WERI-Rb-1 (cell line): ENCODE measurements around the gene FARP2.

Experiments
- DNase-seq: peaks from one replicate; pipeline ENCODE4 v3.0.0-alpha.2; 2020
- H3K27ac ChIP-seq: fragments of 250-450 bp; sonication (Bioruptor Pico); 2 replicates; pipeline ENCODE4 v1.5.1; 2020; ENCODE audit warnings: mild to moderate bottlenecking, moderate library complexity
- H3K27me3 ChIP-seq: fragments of 250-450 bp; sonication (Bioruptor Pico); 2 replicates; pipeline ENCODE4 v1.5.1; 2021; ENCODE audit warnings: mild to moderate bottlenecking, low read depth, moderate library complexity; ENCODE audit not compliant: insufficient read depth, severe bottlenecking
- H3K36me3 ChIP-seq: fragments of 250-450 bp; sonication (Bioruptor Pico); 2 replicates; pipeline ENCODE4 v1.5.1; 2020; ENCODE audit warnings: mild to moderate bottlenecking, moderate library complexity
- H3K4me3 ChIP-seq: 2 replicates; pipeline ENCODE4 v1.5.1; 2011; ENCODE audit warnings: low read depth, mild to moderate bottlenecking, control low read depth, low read length
- H3K9me3 ChIP-seq: fragments of 250-450 bp; sonication (Bioruptor Pico); 2 replicates; pipeline ENCODE4 v1.5.1; 2021; ENCODE audit warnings: mild to moderate bottlenecking, moderate library complexity; ENCODE audit not compliant: severe bottlenecking
- CTCF ChIP-seq: IDR thresholded peaks from 2 replicates; pipeline ENCODE4 v1.5.1; 2011; ENCODE audit warnings: low read depth, mild to moderate bottlenecking, control low read depth, inconsistent platforms, low read length

FARP2 gene

GRCh38 chr2:241492174-241492565 is 136.1 kb downstream of the FARP2 start:
- Histone ChIP-seq H3K27me3 (no peaks in the 10 kb centered on the region), H3K9me3 (no peaks in the 10 kb centered on the region), H3K27ac (no peak overlapping the region), H3K4me3 (no peak overlapping the region), H3K36me3 (peaks cover 86% of the 10 kb centered on the region)
- TF ChIP-seq CTCF, result no peak
- DNase-seq, result no peak

- Histone ChIP-seq H3K27me3 (no peaks in the 10 kb centered on the region), H3K9me3 (no peaks in the 10 kb centered on the region), H3K36me3 (peaks cover 93% of the 10 kb centered on the region), H3K27ac (no peak overlapping the region), H3K4me3 (no peak overlapping the region)
- no peak for TF ChIP-seq CTCF
- DNase-seq, result no peak
Observed at GRCh38 chr2:241493092-241493491, 137.0 kb downstream of the FARP2 start.

GRCh38 chr2:241494311-241494908 is 138.3 kb downstream of the FARP2 start:
- peaks cover 97% of the 10 kb centered on the region for H3K36me3 ChIP-seq
- no peak for TF ChIP-seq CTCF
- DNase-seq, result no peak
- no peaks in the 10 kb centered on the region for H3K9me3 ChIP-seq
- no peak overlapping the region for H3K27ac ChIP-seq
- H3K27me3 ChIP-seq, result no peaks in the 10 kb centered on the region
- no peak overlapping the region for H3K4me3 ChIP-seq

- H3K27ac ChIP-seq, result no peak overlapping the region; the same call in 1 of the 2 replicates
- no peak overlapping the region for H3K4me3 ChIP-seq
- no peaks in the 10 kb centered on the region for H3K27me3 ChIP-seq
- peaks cover 98% of the 10 kb centered on the region for H3K36me3 ChIP-seq
- TF ChIP-seq CTCF, result no peak
- H3K9me3 ChIP-seq, result no peaks in the 10 kb centered on the region
- DNase-seq, result no peak
Observed at GRCh38 chr2:241495172-241496002, 139.3 kb downstream of the FARP2 start.

- DNase-seq, result no peak
- TF ChIP-seq CTCF, result no peak
- H3K36me3 ChIP-seq, result peaks cover 98% of the 10 kb centered on the region
- H3K27ac ChIP-seq, result no peak overlapping the region; the same call in 1 of the 2 replicates
- no peaks in the 10 kb centered on the region for H3K27me3 ChIP-seq
- no peaks in the 10 kb centered on the region for H3K9me3 ChIP-seq
- no peak overlapping the region for H3K4me3 ChIP-seq
Observed at GRCh38 chr2:241496003-241496707, 140.1 kb downstream of the FARP2 start.
